ENCODE data around the gene TMEM171. TPM values are rescaled to one million over a fixed set of nuclear protein-coding genes. Genes with fewer than 3 reads are reported as not detected.

Gene TMEM171
- total and polyA plus RNA-seq, 2 of the 4 experiments (the other 2 are of a cell fraction), result 3.0 to 5.1 TPM

DNA sequence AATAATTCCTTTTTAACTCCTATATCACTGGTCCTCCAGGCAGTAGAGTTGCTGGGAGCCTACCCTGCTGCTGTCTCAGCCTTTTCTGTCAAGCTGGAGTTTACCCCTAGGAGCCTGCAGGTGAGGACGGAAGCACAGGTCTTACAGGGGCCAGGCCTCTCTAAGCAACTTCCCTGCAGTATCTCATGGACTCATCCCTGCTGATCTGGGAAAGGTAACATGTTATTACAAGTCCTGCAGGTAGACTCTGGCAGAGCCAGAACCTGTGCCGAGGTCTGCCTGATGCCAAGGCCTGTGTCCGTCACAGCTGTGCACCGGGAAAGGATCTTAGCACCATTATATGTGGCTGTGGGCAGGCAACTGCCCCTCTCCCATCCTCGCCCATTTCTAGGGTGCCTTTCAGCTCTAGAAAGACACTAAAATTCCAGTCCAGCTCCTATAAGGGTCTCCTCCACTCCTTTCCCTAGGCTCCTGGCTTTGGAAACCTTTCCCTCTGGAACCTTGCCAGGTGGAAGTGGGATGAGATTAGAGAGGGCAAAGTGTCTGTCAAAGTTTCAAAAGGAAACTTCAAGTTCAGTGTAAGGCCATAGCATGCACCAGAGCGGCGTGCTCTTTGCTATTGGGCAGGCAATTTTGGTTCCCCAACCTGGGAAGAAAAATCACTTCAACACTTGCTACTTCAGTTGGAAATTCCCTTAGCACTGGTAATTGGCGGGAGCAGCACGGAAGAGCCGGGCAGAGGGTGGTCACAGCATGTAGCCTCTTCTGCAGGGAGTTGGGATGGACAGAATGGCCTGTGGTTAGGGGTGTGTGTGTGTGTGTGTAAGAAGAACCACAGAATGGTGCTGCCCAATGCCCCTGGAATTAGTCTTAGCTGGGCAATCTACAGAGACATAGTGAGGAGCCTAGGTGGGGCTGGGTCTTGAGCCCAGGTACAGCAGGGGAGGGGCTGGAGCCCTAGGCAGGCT is 17.5 kb downstream of the TMEM171 start:
- no peak for ATAC-seq (ENCODE audit: low read depth)
- POLR2A ChIA-PET (ENCODE audit: unreplicated experiment), result no interaction called here

More for the DNA sequence above, 17.5 kb downstream of the TMEM171 start:
- Histone ChIP-seq H3K27me3 (ENCODE audit: control insufficient read depth, insufficient read depth, low read length) (peaks cover 4% of the 10 kb centered on the region), H3K4me1 (ENCODE audit: control insufficient read depth, insufficient read depth, low read length) (peaks cover 6% of the 10 kb centered on the region), H2BK15ac (ENCODE audit: low read depth, low read length) (no peak overlapping the region), H3K36me3 (ENCODE audit: control insufficient read depth, insufficient read depth, low read length) (no peaks in the 10 kb centered on the region), H3K4me3 (ENCODE audit: insufficient read depth, low read depth, low read length) (no peak overlapping the region), H3K79me1 (ENCODE audit: low read depth in 1 of 2, low read length in 2 of 2) (no peaks in the 10 kb centered on the region), H2BK5ac (ENCODE audit: low read depth, low read length, poor library complexity, severe bottlenecking) (no peak overlapping the region), H2AK9ac (replicated peaks; ENCODE audit: low read depth, low read length, poor library complexity) (no peak overlapping the region), H2AK5ac (ENCODE audit: low read depth, low read length) (no peak overlapping the region), H4K20me1 (ENCODE audit: insufficient read depth, low read length) (no peaks in the 10 kb centered on the region), H3K18ac (ENCODE audit: low read depth, low read length) (no peak overlapping the region), H3K56ac (ENCODE audit: extremely low read depth, insufficient read depth, low read length) (no peak overlapping the region), H3K4ac (ENCODE audit: low read depth, low read length) (no peak overlapping the region), H3K9me1 (ENCODE audit: insufficient read depth, low read length) (peaks cover 5% of the 10 kb centered on the region; the same call in 1 of the 2 replicates), H2BK120ac (ENCODE audit: low read depth, low read length) (no peak overlapping the region), H4K8ac (ENCODE audit: low read depth in 2 of 2, low read length in 2 of 2) (no peak overlapping the region), H3K27ac (ENCODE audit: insufficient read depth, low read length) (no peak overlapping the region), H3K9ac (ENCODE audit: low read depth, low read length) (no peak overlapping the region), H3K23ac (ENCODE audit: low read depth, low read length) (no peak overlapping the region), H3K14ac (replicated peaks; ENCODE audit: low read depth, low read length) (no peak overlapping the region), H2AFZ (replicated peaks; ENCODE audit: low read length, poor library complexity) (no peak overlapping the region), H4K5ac (ENCODE audit: low read depth, low read length) (no peak overlapping the region), H3K4me2 (ENCODE audit: low read depth, low read length) (no peak overlapping the region), H3K9me3 (ENCODE audit: control insufficient read depth, insufficient read depth, low read length) (no peaks in the 10 kb centered on the region), H2BK20ac (ENCODE audit: low read depth, low read length) (no peak overlapping the region), H4K91ac (ENCODE audit: insufficient read depth, low read depth, low read length) (no peak overlapping the region)
- dilution Hi-C loops (cut with HindIII; ENCODE audit: low sequenced_read_pairs, unreplicated experiment) (no loop called here), in situ Hi-C loops (cut with MboI; ENCODE audit: low sequenced_read_pairs) (no loop called here), intact Hi-C loops (cut with micrococcal nuclease) (loop anchor here (5.0 kb wide), 1 partner anchor 64 kb away; no protein-coding TSS in a partner anchor)
- WGBS, 2 experiments (ENCODE audit: extremely low coverage in 2 of 2, insufficient read length in 1 of 2), result 100% methylated on average over 3 of the region's 10 CpGs; no CpG with 5 or more reads in 1 of the 2 experiments
- BruUV-seq (replicated peaks), result no TSS peak
- CTCF ChIA-PET, result interaction anchor here (0.7 to 1.0 kb wide), 2 partner anchors 22 to 41 kb away, joined by 3 read pairs; no protein-coding TSS in a partner anchor
- TF ChIP-seq CHD1 (IDR thresholded peaks at IDR 0.05; ENCODE audit: low read depth, low read length), result no peak
- TF ChIP-seq BHLHE40 (IDR thresholded peaks at IDR 0.05; ENCODE audit: low read depth, low read length), result no peak
- no peak for TF ChIP-seq FOS (IDR thresholded peaks at IDR 0.05; ENCODE audit: low read depth, low read length)
- TF ChIP-seq, protein P1, sequence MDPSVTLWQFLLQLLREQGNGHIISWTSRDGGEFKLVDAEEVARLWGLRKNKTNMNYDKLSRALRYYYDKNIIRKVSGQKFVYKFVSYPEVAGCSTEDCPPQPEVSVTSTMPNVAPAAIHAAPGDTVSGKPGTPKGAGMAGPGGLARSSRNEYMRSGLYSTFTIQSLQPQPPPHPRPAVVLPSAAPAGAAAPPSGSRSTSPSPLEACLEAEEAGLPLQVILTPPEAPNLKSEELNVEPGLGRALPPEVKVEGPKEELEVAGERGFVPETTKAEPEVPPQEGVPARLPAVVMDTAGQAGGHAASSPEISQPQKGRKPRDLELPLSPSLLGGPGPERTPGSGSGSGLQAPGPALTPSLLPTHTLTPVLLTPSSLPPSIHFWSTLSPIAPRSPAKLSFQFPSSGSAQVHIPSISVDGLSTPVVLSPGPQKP (IDR thresholded peaks at IDR 0.05; ENCODE audit: borderline replicate concordance, low read depth, low read length), result no peak
- no peak for TF ChIP-seq RFX5 (IDR thresholded peaks at IDR 0.05; ENCODE audit: low read depth, low read length)
- TF ChIP-seq CEBPB (IDR thresholded peaks at IDR 0.05; ENCODE audit: low read depth, low read length), result no peak
- TF ChIP-seq RAD21 (IDR thresholded peaks at IDR 0.05; ENCODE audit: low read length), result no peak
- no peak for TF ChIP-seq MAZ (IDR thresholded peaks at IDR 0.05; ENCODE audit: borderline replicate concordance, low read depth, low read length)
- TF ChIP-seq POLR2A (IDR thresholded peaks at IDR 0.05; ENCODE audit: low read depth, low read length), result no peak
- TF ChIP-seq MXI1 (IDR thresholded peaks at IDR 0.05; ENCODE audit: borderline replicate concordance, low read depth, low read length), result no peak
- TF ChIP-seq, protein P2, sequence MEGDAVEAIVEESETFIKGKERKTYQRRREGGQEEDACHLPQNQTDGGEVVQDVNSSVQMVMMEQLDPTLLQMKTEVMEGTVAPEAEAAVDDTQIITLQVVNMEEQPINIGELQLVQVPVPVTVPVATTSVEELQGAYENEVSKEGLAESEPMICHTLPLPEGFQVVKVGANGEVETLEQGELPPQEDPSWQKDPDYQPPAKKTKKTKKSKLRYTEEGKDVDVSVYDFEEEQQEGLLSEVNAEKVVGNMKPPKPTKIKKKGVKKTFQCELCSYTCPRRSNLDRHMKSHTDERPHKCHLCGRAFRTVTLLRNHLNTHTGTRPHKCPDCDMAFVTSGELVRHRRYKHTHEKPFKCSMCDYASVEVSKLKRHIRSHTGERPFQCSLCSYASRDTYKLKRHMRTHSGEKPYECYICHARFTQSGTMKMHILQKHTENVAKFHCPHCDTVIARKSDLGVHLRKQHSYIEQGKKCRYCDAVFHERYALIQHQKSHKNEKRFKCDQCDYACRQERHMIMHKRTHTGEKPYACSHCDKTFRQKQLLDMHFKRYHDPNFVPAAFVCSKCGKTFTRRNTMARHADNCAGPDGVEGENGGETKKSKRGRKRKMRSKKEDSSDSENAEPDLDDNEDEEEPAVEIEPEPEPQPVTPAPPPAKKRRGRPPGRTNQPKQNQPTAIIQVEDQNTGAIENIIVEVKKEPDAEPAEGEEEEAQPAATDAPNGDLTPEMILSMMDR (conservative IDR thresholded peaks at IDR 0.05; ENCODE audit: low read depth, low read length), result no peak
- no peak for TF ChIP-seq NFE2L2 (IDR thresholded peaks at IDR 0.05; ENCODE audit: low read depth, low read length)
- DNase-seq, result no peak
